ENCODE results near the gene SCAMP2. TPM values are rescaled to one million over a fixed set of nuclear protein-coding genes. Genes with fewer than 3 reads are reported as not detected.
A peak's percentile ranks its signal among the peaks of the same experiment; 100 is the strongest.
"Not testable (repeated sequence)": the region's sequence is repeated elsewhere in the genome, so short reads cannot be mapped to it uniquely, and the experiment has no call there.

The SCAMP2 gene
- total RNA-seq, 1 donor from 2014 or later, result 39.3 TPM

- H3K4me3 ChIP-seq (ENCODE audit: low read depth, low read length), result no peak overlapping the region
- no peak for TF ChIP-seq CTCF (conservative IDR thresholded peaks at IDR 0.05; ENCODE audit: low read depth, low read length)
- no peak for DNase-seq (ENCODE audit: low read depth)
Observed at GRCh38 chr15:74897300-74897701, 24.1 kb upstream of the SCAMP2 start.

GRCh38 chr15:74896316-74896715 lies 23.2 kb upstream of the SCAMP2 start:
- no peak overlapping the region for H3K4me3 ChIP-seq (ENCODE audit: low read depth, low read length)
- no peak for TF ChIP-seq CTCF (conservative IDR thresholded peaks at IDR 0.05; ENCODE audit: low read depth, low read length)

DNA sequence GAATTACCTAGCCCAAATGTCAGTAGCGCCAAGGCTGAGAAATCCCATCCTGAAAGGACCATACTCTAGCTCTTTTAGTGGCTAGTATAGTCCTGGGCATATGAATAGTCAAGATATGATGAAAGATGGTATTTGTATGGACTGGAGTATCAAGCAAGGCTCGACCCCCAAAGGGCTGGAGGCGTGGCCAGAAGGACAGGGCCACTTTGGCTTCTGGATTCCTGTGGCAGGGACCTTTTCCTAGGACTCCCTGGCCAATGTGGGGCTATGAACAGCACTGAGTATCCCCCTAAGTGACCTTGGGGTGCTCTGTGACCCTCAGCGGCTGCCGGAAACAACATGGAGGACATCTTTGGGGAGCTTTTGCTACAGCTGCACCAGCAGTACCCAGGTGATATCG lies 22.7 kb upstream of the SCAMP2 start:
- no peak for TF ChIP-seq CTCF (conservative IDR thresholded peaks at IDR 0.05; ENCODE audit: low read depth, low read length)
- no peak overlapping the region for H3K4me3 ChIP-seq (ENCODE audit: low read depth, low read length)
- DNase-seq (ENCODE audit: low read depth), result no peak

More at GRCh38 chr15:74896316-74896715, 23.2 kb upstream of the SCAMP2 start:
- no peak for DNase-seq (ENCODE audit: low read depth)

DNA sequence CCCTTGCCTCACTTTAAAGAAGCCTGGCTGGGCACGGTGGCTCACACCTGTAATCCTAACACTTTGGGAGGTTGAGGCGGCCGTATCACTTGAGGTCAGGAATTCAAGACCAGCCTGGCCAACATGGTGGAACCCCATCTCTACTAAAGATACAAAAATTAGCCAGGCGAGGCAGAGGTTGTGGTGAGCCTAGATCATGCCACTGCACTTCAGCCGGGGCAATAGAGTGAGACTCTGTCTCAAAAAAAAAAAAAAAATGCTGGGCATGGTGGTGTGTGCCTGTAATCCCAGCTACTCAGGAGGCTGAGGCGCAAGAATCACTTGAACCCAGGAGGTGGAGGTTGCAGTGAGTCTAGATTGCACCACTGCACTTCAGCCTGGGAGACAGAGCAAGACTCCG lies 21.2 kb upstream of the SCAMP2 start:
- not testable (repeated sequence) for DNase-seq (ENCODE audit: low read depth); H3K4me3 ChIP-seq (ENCODE audit: low read depth, low read length)

DNA sequence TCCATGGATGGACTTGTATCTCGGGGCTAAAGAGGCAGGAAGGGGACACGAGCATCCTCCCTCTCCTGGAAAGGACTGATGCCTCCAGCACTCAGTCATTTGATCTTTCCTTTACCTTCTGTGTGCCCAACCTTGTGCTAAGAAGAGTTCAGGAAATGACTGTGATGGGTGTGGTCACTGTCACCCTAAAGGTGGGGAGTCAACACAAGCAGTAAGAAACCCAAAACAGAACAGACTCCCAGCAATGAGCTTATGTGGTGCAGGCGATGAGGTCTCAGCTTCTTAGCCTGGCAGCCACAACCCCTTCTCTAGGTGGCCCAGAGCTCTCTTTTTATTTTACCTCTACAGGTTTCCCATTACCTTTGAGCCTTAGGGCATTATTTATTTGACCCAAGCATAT lies 20.5 kb upstream of the SCAMP2 start:
- no peak for DNase-seq (ENCODE audit: low read depth)
- TF ChIP-seq CTCF (conservative IDR thresholded peaks at IDR 0.05; ENCODE audit: low read depth, low read length), result no peak
- no peak overlapping the region for H3K4me3 ChIP-seq (ENCODE audit: low read depth, low read length)

- no peak for TF ChIP-seq CTCF (conservative IDR thresholded peaks at IDR 0.05; ENCODE audit: low read depth, low read length)
- no peak for DNase-seq (ENCODE audit: low read depth)
- H3K4me3 ChIP-seq (ENCODE audit: low read depth, low read length), result no peak overlapping the region
Observed at GRCh38 chr15:74892931-74893330, 19.8 kb upstream of the SCAMP2 start.

- DNase-seq (ENCODE audit: low read depth), result no peak
- no peak overlapping the region for H3K4me3 ChIP-seq (ENCODE audit: low read depth, low read length)
- TF ChIP-seq CTCF (conservative IDR thresholded peaks at IDR 0.05; ENCODE audit: low read depth, low read length), result peak; percentile 15
Observed at GRCh38 chr15:74892313-74892712, 19.1 kb upstream of the SCAMP2 start.

- H3K4me3 ChIP-seq (ENCODE audit: low read depth, low read length), result no peak overlapping the region
- no peak for TF ChIP-seq CTCF (conservative IDR thresholded peaks at IDR 0.05; ENCODE audit: low read depth, low read length)
- no peak for DNase-seq (ENCODE audit: low read depth)
Observed at GRCh38 chr15:74891469-74891868, 18.3 kb upstream of the SCAMP2 start.

Data from epithelial cell of proximal tubule (primary cell).